GM18520 (cell line): ENCODE measurements around the gene BCL3.

ENCODE experiments used
- ATAC-seq: cut with Tn5 transposase; IDR thresholded peaks from one replicate; pipeline ENCODE4 v1.9.1; 2021; ENCODE audit not compliant: unreplicated experiment

BCL3 gene

GRCh38 chr19:44785271-44785670, 36.8 kb downstream of the BCL3 start:
- ATAC-seq = no peak

GRCh38 chr19:44785993-44786392, 37.5 kb downstream of the BCL3 start:
- no peak for ATAC-seq

GRCh38 chr19:44788971-44789370, 40.5 kb downstream of the BCL3 start:
- ATAC-seq = no peak

- ATAC-seq = no peak
These were observed 41.5 kb downstream of the BCL3 start for GRCh38 chr19:44789943-44790483.

- ATAC-seq = no peak
These were observed 43.8 kb downstream of the BCL3 start for GRCh38 chr19:44792281-44792680.

GRCh38 chr19:44794610-44795009, 46.1 kb downstream of the BCL3 start:
- no peak for ATAC-seq

GRCh38 chr19:44795398-44795987, 47.0 kb downstream of the BCL3 start:
- no peak for ATAC-seq

GRCh38 chr19:44796701-44797115, 48.2 kb downstream of the BCL3 start:
- no peak for ATAC-seq

- ATAC-seq = no peak
These were observed 51.3 kb downstream of the BCL3 start for GRCh38 chr19:44799627-44800346.

GRCh38 chr19:44800461-44800860, 52.0 kb downstream of the BCL3 start:
- ATAC-seq = no peak

GRCh38 chr19:44803442-44804428, 55.2 kb downstream of the BCL3 start:
- ATAC-seq = no peak

- no peak for ATAC-seq
These were observed 57.8 kb downstream of the BCL3 start for GRCh38 chr19:44806291-44806690.

GRCh38 chr19:44807162-44807561, 58.7 kb downstream of the BCL3 start:
- ATAC-seq = no peak

GRCh38 chr19:44807652-44808462, 59.3 kb downstream of the BCL3 start:
- no peak for ATAC-seq

- no peak for ATAC-seq
These were observed 60.2 kb downstream of the BCL3 start, which contains the start of gene BCAM for GRCh38 chr19:44808463-44809371. Gene BCAM, plus strand, starts transcription at chr19:44809103. Its CDS starts 22 bp downstream, at chr19:44809125.
